HUES6 (cell line): ENCODE measurements around the gene SERTAD2.

Source experiments
- H3K27ac ChIP-seq: 2 replicates; pipeline ENCODE4 v1.7.0; 2013; ENCODE audit warnings: low read depth, mild to moderate bottlenecking, low read length, inconsistent platforms
- H3K27me3 ChIP-seq: 2 replicates; pipeline ENCODE4 v1.6.1; 2013; ENCODE audit warnings: low read length; ENCODE audit not compliant: control insufficient read depth, insufficient read depth
- H3K36me3 ChIP-seq: 2 replicates; pipeline ENCODE4 v1.6.1; 2013; ENCODE audit warnings: low read length; ENCODE audit not compliant: control insufficient read depth, insufficient read depth
- H3K4me1 ChIP-seq: 2 replicates; pipeline ENCODE4 v1.6.1; 2013; ENCODE audit warnings: low read length; ENCODE audit not compliant: control insufficient read depth, insufficient read depth
- H3K4me3 ChIP-seq: 2 replicates; pipeline ENCODE4 v1.5.1; 2013; ENCODE audit warnings: low read depth, low read length
- H3K9ac ChIP-seq: one replicate; pipeline ENCODE4 v1.6.1; 2013; ENCODE audit warnings: mild to moderate bottlenecking, low read length
- H3K9me3 ChIP-seq: 2 replicates; pipeline ENCODE4 v1.6.1; 2013; ENCODE audit warnings: low read depth, low read length; ENCODE audit not compliant: control insufficient read depth, insufficient read depth

The SERTAD2 gene

GRCh38 chr2:64625299-64626145 is 28.2 kb downstream of the SERTAD2 start:
- no peaks in the 10 kb centered on the region for H3K27me3 ChIP-seq
- H3K9me3 ChIP-seq: no peaks in the 10 kb centered on the region
- H3K36me3 ChIP-seq: no peaks in the 10 kb centered on the region
- no peak overlapping the region for H3K9ac ChIP-seq
- no peak overlapping the region for H3K27ac ChIP-seq
- peaks cover 25% of the 10 kb centered on the region for H3K4me1 ChIP-seq
- H3K4me3 ChIP-seq: no peak overlapping the region

GRCh38 chr2:64624862-64625261 is 28.9 kb downstream of the SERTAD2 start:
- Histone ChIP-seq H3K27me3 (no peaks in the 10 kb centered on the region), H3K4me3 (no peak overlapping the region), H3K36me3 (no peaks in the 10 kb centered on the region), H3K9me3 (no peaks in the 10 kb centered on the region), H3K27ac (no peak overlapping the region), H3K4me1 (peaks cover 31% of the 10 kb centered on the region), H3K9ac (no peak overlapping the region)

- Histone ChIP-seq H3K4me1 (peaks cover 31% of the 10 kb centered on the region), H3K4me3 (no peak overlapping the region), H3K36me3 (no peaks in the 10 kb centered on the region), H3K9ac (no peak overlapping the region), H3K9me3 (no peaks in the 10 kb centered on the region), H3K27me3 (no peaks in the 10 kb centered on the region), H3K27ac (no peak overlapping the region)
Measured at GRCh38 chr2:64624108-64624610, 29.6 kb downstream of the SERTAD2 start.

GRCh38 chr2:64623242-64623850 is 30.4 kb downstream of the SERTAD2 start:
- Histone ChIP-seq H3K9ac (peak overlapping the region; percentile 22), H3K4me1 (peaks cover 32% of the 10 kb centered on the region), H3K27me3 (no peaks in the 10 kb centered on the region), H3K4me3 (no peak overlapping the region), H3K27ac (no peak overlapping the region), H3K9me3 (no peaks in the 10 kb centered on the region), H3K36me3 (no peaks in the 10 kb centered on the region)

- peak overlapping the region; percentile 22 for H3K9ac ChIP-seq
- no peaks in the 10 kb centered on the region for H3K36me3 ChIP-seq
- no peaks in the 10 kb centered on the region for H3K27me3 ChIP-seq
- no peak overlapping the region for H3K4me3 ChIP-seq
- H3K4me1 ChIP-seq: peaks cover 38% of the 10 kb centered on the region
- H3K9me3 ChIP-seq: no peaks in the 10 kb centered on the region
- no peak overlapping the region for H3K27ac ChIP-seq
Measured at GRCh38 chr2:64622443-64623241, 31.1 kb downstream of the SERTAD2 start.

GRCh38 chr2:64620661-64621060 is 33.1 kb downstream of the SERTAD2 start:
- H3K9me3 ChIP-seq: no peaks in the 10 kb centered on the region
- no peak overlapping the region for H3K4me3 ChIP-seq
- H3K27me3 ChIP-seq: no peaks in the 10 kb centered on the region
- H3K4me1 ChIP-seq: peaks cover 43% of the 10 kb centered on the region
- H3K27ac ChIP-seq: no peak overlapping the region
- no peaks in the 10 kb centered on the region for H3K36me3 ChIP-seq
- H3K9ac ChIP-seq: no peak overlapping the region

GRCh38 chr2:64617631-64618151 is 36.0 kb downstream of the SERTAD2 start:
- Histone ChIP-seq H3K27me3 (no peaks in the 10 kb centered on the region), H3K9ac (no peak overlapping the region), H3K36me3 (no peaks in the 10 kb centered on the region), H3K4me3 (no peak overlapping the region), H3K9me3 (no peaks in the 10 kb centered on the region), H3K27ac (no peak overlapping the region), H3K4me1 (peaks cover 36% of the 10 kb centered on the region)

- Histone ChIP-seq H3K9ac (no peak overlapping the region), H3K4me1 (peaks cover 26% of the 10 kb centered on the region), H3K9me3 (no peaks in the 10 kb centered on the region), H3K27me3 (no peaks in the 10 kb centered on the region), H3K36me3 (no peaks in the 10 kb centered on the region), H3K4me3 (no peak overlapping the region), H3K27ac (no peak overlapping the region)
Measured at GRCh38 chr2:64615844-64616536, 37.7 kb downstream of the SERTAD2 start.

GRCh38 chr2:64615192-64615763 is 38.4 kb downstream of the SERTAD2 start:
- Histone ChIP-seq H3K4me3 (no peak overlapping the region), H3K27me3 (0 out of 2 replicates have a peak, but pooled peaks cover 3% of the 10 kb centered on the region), H3K9me3 (no peaks in the 10 kb centered on the region), H3K4me1 (peaks cover 19% of the 10 kb centered on the region), H3K9ac (no peak overlapping the region), H3K27ac (no peak overlapping the region), H3K36me3 (no peaks in the 10 kb centered on the region)

- H3K27ac ChIP-seq: no peak overlapping the region
- H3K4me3 ChIP-seq: no peak overlapping the region
- H3K36me3 ChIP-seq: no peaks in the 10 kb centered on the region
- peaks cover 16% of the 10 kb centered on the region; the same call in 1 of the 2 replicates for H3K27me3 ChIP-seq
- no peak overlapping the region for H3K9ac ChIP-seq
- peaks cover 19% of the 10 kb centered on the region for H3K4me1 ChIP-seq
- H3K9me3 ChIP-seq: no peaks in the 10 kb centered on the region
Measured at GRCh38 chr2:64613276-64613675, 40.4 kb downstream of the SERTAD2 start.
